ENCODE results near the gene SMC6. TPM values are rescaled to one million over a fixed set of nuclear protein-coding genes. Genes with fewer than 3 reads are reported as not detected.

The SMC6 gene
- total and polyA plus RNA-seq, 10 of the 15 experiments (the other 5 are each of a cell fraction or from before 2014, with no cell fraction given) = 12.8 to 63.8 (median 38.8) TPM

DNA sequence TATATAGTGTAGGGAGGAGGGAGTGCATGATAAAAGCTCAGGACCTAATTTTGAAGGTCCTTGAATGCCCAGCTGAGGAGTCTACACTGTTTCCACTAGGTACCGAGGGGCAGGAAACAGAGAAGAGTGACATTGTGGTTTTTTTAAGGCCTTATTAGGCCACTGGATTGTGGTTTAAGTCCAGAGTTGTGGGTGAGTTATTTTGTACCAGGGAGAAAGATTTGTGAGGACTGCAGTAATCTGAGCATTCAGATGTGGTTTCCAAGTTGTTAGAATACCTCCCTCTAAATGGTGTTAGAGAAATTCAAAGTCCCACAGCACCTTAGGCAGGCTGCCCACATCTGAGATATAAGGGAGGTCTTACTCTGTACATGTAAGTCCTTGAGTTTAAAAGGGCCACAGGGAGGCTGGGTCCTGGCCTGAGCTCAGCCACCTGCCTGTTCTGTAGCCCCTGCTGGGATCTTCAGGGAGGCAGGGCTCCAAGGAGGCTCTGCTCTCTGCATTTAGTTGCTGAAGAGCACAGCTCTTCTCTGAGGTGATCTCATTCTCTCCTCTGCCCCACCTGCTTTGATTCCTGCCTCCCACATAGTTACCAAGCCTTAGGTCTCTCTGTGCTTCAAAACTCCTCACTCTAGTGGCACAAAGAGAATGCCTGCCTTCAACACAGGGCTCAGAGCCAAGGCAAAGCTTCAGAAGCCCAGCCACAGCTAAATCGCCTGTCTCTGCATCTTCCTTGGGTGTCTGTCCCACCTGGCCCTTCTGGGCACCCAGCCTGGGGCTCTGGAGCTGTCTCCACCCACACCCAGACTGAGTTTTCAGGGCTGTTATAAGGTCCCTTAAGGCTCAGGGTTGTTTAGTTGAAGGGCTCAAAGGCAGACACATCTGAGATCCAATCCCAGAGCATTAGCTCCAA is 125.0 kb downstream of the SMC6 start:
- POLR2A ChIA-PET = no interaction called here
- RAD21 ChIA-PET (ENCODE audit: unreplicated experiment) = no interaction called here
- SMC1A ChIA-PET (ENCODE audit: uncharacterized antibody, unreplicated experiment) = interaction anchor here (0.6 to 2.1 kb wide), 4 partner anchors 17 to 549 kb away, joined by 3 to 5 read pairs (median 4); no protein-coding TSS in a partner anchor
- Histone ChIP-seq H3K4me2 (ENCODE audit: control insufficient read depth, insufficient read depth) (no peak overlapping the region), H3K27me3 (replicated peaks in 1 of 2; ENCODE audit: control insufficient read depth in 2 of 2, insufficient read depth in 2 of 2, low read length in 1 of 2) (no peaks in the 10 kb centered on the region), H3K27ac (ENCODE audit: control insufficient read depth, insufficient read depth) (no peak overlapping the region), H3K9me3 (replicated peaks; ENCODE audit: control insufficient read depth, insufficient read depth, low read length) (no peaks in the 10 kb centered on the region), H3K4me1 (ENCODE audit: control insufficient read depth, insufficient read depth, low read length) (no peaks in the 10 kb centered on the region), H4K20me1 (ENCODE audit: control insufficient read depth, insufficient read depth) (no peaks in the 10 kb centered on the region), H3K79me2 (ENCODE audit: control insufficient read depth, insufficient read depth, low read length) (no peaks in the 10 kb centered on the region), H3K4me3 (no peak overlapping the region), H3K9ac (ENCODE audit: control insufficient read depth, insufficient read depth, low read length) (no peak overlapping the region), H2AFZ (ENCODE audit: control insufficient read depth, low read depth, low read length) (no peak overlapping the region), H3K36me3 (ENCODE audit: control insufficient read depth in 2 of 2, insufficient read depth in 2 of 2, low read length in 1 of 2) (no peaks in the 10 kb centered on the region)
- intact Hi-C loops (cut with micrococcal nuclease; ENCODE audit: unreplicated experiment) = no loop called here
- CTCF ChIA-PET = interaction anchor here (1.0 to 3.5 kb wide), 5 partner anchors 18 to 149 kb away, joined by 3 to 25 read pairs (median 4); no protein-coding TSS in a partner anchor
- no peak for DNase-seq (ENCODE audit: low read depth, low spot score)
- WGBS (ENCODE audit: insufficient coverage, insufficient replicate concordance, low lambda C conversion rate, missing lambda C conversion rate) = 0% methylated on average over 2 of the region's 2 CpGs
- in situ Hi-C loops (cut with MboI) = no loop called here
- FAIRE-seq = peak; percentile 66
- peak; percentile 53 for ATAC-seq
- BruUV-seq (replicated peaks) = no TSS peak
- TF ChIP-seq IKZF2 (IDR thresholded peaks at IDR 0.05) (no peak), LARP7 (IDR thresholded peaks at IDR 0.05) (no peak), YBX1 (IDR thresholded peaks at IDR 0.05) (no peak), ZBTB40 (IDR thresholded peaks at IDR 0.05; ENCODE audit: borderline replicate concordance) (no peak), ZNF274 (IDR thresholded peaks at IDR 0.05; ENCODE audit: insufficient read depth, insufficient read length) (no peak), RCOR1 (conservative IDR thresholded peaks at IDR 0.05; ENCODE audit: low read depth, low read length) (no peak), BACH1 (IDR thresholded peaks at IDR 0.05; ENCODE audit: borderline replicate concordance) (no peak), RELA (IDR thresholded peaks at IDR 0.05; ENCODE audit: borderline replicate concordance, partially characterized antibody) (no peak), MXI1 (IDR thresholded peaks at IDR 0.05; ENCODE audit: low read depth, low read length) (no peak), SIX5 (IDR thresholded peaks at IDR 0.05; ENCODE audit: low read depth, low read length, severe bottlenecking) (no peak), CEBPB (IDR thresholded peaks at IDR 0.05; ENCODE audit: borderline replicate concordance in 1 of 2, low read depth in 2 of 2, low read length in 2 of 2) (no peak), BCL11A (IDR thresholded peaks at IDR 0.05; ENCODE audit: low read depth, low read length) (no peak)
- TF ChIP-seq, protein P1, sequence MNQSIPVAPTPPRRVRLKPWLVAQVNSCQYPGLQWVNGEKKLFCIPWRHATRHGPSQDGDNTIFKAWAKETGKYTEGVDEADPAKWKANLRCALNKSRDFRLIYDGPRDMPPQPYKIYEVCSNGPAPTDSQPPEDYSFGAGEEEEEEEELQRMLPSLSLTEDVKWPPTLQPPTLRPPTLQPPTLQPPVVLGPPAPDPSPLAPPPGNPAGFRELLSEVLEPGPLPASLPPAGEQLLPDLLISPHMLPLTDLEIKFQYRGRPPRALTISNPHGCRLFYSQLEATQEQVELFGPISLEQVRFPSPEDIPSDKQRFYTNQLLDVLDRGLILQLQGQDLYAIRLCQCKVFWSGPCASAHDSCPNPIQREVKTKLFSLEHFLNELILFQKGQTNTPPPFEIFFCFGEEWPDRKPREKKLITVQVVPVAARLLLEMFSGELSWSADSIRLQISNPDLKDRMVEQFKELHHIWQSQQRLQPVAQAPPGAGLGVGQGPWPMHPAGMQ (IDR thresholded peaks at IDR 0.05; ENCODE audit: borderline replicate concordance) = no peak
- TF ChIP-seq, protein P2, sequence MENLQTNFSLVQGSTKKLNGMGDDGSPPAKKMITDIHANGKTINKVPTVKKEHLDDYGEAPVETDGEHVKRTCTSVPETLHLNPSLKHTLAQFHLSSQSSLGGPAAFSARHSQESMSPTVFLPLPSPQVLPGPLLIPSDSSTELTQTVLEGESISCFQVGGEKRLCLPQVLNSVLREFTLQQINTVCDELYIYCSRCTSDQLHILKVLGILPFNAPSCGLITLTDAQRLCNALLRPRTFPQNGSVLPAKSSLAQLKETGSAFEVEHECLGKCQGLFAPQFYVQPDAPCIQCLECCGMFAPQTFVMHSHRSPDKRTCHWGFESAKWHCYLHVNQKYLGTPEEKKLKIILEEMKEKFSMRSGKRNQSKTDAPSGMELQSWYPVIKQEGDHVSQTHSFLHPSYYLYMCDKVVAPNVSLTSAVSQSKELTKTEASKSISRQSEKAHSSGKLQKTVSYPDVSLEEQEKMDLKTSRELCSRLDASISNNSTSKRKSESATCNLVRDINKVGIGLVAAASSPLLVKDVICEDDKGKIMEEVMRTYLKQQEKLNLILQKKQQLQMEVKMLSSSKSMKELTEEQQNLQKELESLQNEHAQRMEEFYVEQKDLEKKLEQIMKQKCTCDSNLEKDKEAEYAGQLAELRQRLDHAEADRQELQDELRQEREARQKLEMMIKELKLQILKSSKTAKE (IDR thresholded peaks at IDR 0.05; ENCODE audit: low read depth, poor library complexity, severe bottlenecking) = no peak
